Mammary epithelial cell (primary cell): ENCODE results near the gene PMF1.

Source experiments
- EZH2 ChIP-seq: IDR thresholded peaks from 2 replicates; pipeline ENCODE4 v1.6.1; 2012; ENCODE audit warnings: low read length, inconsistent platforms, borderline replicate concordance
- TF ChIP-seq, protein P1 (sequence below), 2 donors: IDR thresholded peaks in 1 of 2; conservative IDR thresholded peaks in 1 of 2; 2 replicates each; pipeline ENCODE4 v1.5.1; 2011 to 2012; ENCODE audit warnings: inconsistent platforms in 2 of 2, low read length in 2 of 2, mild to moderate bottlenecking in 2 of 2, control low read depth in 1 of 2, low read depth in 1 of 2; ENCODE audit not compliant: insufficient read depth in 1 of 2; ENCODE audit errors: extremely low read depth in 1 of 2

DNA sequence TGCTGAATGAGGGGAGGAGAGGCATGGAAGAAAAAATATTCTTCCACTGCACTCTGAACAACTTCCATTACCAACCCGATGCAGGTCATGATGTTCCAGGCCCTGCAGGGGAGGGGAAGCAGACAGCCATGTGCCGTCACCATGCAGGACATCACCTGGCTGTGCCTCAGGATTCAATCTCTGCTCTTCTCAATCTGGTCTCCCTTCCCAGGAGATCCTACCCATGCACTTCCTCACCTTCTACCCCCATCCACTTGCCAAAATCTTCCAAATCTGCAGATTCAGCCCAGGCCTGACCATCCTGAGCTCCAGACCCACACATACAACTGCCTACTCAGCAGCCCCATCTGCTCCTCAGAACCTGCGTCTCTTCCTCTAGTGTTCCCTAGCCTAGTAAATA, 40.8 kb downstream of the PMF1 start:
- TF ChIP-seq, protein P1, sequence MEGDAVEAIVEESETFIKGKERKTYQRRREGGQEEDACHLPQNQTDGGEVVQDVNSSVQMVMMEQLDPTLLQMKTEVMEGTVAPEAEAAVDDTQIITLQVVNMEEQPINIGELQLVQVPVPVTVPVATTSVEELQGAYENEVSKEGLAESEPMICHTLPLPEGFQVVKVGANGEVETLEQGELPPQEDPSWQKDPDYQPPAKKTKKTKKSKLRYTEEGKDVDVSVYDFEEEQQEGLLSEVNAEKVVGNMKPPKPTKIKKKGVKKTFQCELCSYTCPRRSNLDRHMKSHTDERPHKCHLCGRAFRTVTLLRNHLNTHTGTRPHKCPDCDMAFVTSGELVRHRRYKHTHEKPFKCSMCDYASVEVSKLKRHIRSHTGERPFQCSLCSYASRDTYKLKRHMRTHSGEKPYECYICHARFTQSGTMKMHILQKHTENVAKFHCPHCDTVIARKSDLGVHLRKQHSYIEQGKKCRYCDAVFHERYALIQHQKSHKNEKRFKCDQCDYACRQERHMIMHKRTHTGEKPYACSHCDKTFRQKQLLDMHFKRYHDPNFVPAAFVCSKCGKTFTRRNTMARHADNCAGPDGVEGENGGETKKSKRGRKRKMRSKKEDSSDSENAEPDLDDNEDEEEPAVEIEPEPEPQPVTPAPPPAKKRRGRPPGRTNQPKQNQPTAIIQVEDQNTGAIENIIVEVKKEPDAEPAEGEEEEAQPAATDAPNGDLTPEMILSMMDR (conservative IDR thresholded peaks at IDR 0.05 in 1 of 2, IDR thresholded peaks at IDR 0.05 in 1 of 2; ENCODE audit: extremely low read depth in 1 of 2, insufficient read depth in 1 of 2, low read depth in 1 of 2, low read length in 2 of 2): no peak
- no peak for TF ChIP-seq EZH2
